ENCODE measurements around the gene MACROD2.

MACROD2 gene

DNA sequence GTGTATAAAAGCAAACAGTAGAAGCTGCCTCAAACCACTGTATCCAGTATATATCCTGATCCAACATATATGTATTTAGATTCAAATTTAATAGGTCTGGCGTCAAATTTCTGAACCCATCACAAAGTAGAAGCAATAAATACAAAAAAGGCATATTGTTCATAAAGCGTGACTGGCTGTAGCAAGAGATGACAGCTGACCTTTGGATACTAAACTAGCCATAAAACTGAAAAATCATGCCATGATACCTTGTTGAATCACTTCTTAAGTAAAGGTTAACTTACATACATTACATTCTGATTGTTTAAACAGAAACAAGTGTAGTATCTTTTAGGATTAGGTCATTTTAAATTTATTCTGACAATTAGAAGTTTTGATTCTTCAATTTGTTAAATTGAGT is 714.1 kb downstream of the MACROD2 start:
- no peak for DNase-seq (ENCODE audit: low spot score in 2 of 2)
- Histone ChIP-seq H3K4me1 (0 out of 2 replicates have a peak, but pooled peaks cover 2% of the 10 kb centered on the region), H3K36me3 (replicated peaks) (no peaks in the 10 kb centered on the region), H3K9me3 (no peaks in the 10 kb centered on the region), H3K27me3 (ENCODE audit: low read depth) (no peaks in the 10 kb centered on the region; the same call in 1 of the 2 replicates), H3K4me3 (no peak overlapping the region)
- in situ Hi-C loops (cut with MboI; ENCODE audit: low sequenced_read_pairs): no loop called here

DNA sequence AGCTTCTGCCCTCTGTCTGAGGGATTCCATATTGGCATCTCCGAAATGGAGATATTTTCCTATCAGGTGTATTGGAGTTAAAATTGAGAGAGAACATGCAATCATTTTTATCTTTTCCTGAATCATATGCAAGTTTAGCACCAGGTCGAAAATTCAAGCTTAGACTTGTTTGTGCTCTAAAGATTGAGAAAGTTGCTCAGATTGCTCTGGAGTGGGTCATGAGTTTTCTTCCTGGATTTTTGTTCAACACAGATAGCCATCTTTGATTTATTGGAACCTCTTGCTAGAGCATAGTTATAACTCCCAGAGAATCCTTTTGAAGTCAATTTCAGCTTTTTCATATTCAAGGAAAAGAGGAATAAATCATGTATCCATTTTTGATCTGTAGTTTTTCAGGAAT is 715.6 kb downstream of the MACROD2 start:
- in situ Hi-C loops (cut with MboI; ENCODE audit: low sequenced_read_pairs): no loop called here
- H3K27me3 ChIP-seq (ENCODE audit: low read depth): no peaks in the 10 kb centered on the region; the same call in 1 of the 2 replicates
- H3K9me3 ChIP-seq: no peaks in the 10 kb centered on the region
- 0 out of 2 replicates have a peak, but pooled peaks cover 2% of the 10 kb centered on the region for H3K4me1 ChIP-seq
- H3K36me3 ChIP-seq (replicated peaks): no peaks in the 10 kb centered on the region
- no peak for DNase-seq (ENCODE audit: low spot score in 2 of 2)
- H3K4me3 ChIP-seq: no peak overlapping the region

- in situ Hi-C loops (cut with MboI; ENCODE audit: low sequenced_read_pairs): no loop called here
- peak; percentile 12 for DNase-seq (ENCODE audit: low spot score in 2 of 2)
- Histone ChIP-seq H3K36me3 (replicated peaks) (no peaks in the 10 kb centered on the region), H3K9me3 (no peaks in the 10 kb centered on the region), H3K4me1 (0 out of 2 replicates have a peak, but pooled peaks cover 2% of the 10 kb centered on the region), H3K4me3 (no peak overlapping the region), H3K27me3 (ENCODE audit: low read depth) (no peaks in the 10 kb centered on the region; the same call in 1 of the 2 replicates)
Measured at GRCh38 chr20:14711652-14712051, 716.3 kb downstream of the MACROD2 start.

GRCh38 chr20:14712302-14712739 is 717.0 kb downstream of the MACROD2 start:
- H3K36me3 ChIP-seq (replicated peaks): no peaks in the 10 kb centered on the region
- H3K4me3 ChIP-seq: no peak overlapping the region
- 0 out of 2 replicates have a peak, but pooled peaks cover 2% of the 10 kb centered on the region for H3K4me1 ChIP-seq
- no peaks in the 10 kb centered on the region for H3K9me3 ChIP-seq
- no peaks in the 10 kb centered on the region; the same call in 1 of the 2 replicates for H3K27me3 ChIP-seq (ENCODE audit: low read depth)
- DNase-seq (ENCODE audit: low spot score in 2 of 2): no peak
- in situ Hi-C loops (cut with MboI; ENCODE audit: low sequenced_read_pairs): no loop called here

DNA sequence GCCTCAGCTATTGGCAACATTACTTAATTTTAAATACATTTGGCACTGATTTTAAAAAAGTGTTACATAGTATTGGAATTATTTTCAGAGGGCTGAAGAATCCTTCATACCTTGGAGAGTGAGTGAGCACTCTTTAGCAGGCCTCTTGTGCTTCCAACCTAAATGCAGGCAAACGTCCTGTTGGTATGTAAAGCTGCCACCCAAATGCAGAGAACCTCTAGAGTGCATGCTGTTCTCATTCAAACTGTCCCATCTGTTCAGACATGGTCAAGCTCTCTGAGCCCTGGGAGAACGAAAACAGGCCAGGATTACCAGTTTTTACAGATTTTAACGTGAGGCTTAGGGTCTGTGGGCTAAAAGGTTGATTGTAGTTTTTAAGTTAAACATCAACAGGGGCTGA is 720.1 kb downstream of the MACROD2 start:
- Histone ChIP-seq H3K9me3 (no peaks in the 10 kb centered on the region), H3K36me3 (replicated peaks) (no peaks in the 10 kb centered on the region), H3K27me3 (ENCODE audit: low read depth) (no peaks in the 10 kb centered on the region; the same call in 1 of the 2 replicates), H3K4me3 (no peak overlapping the region), H3K4me1 (0 out of 2 replicates have a peak, but pooled peaks cover 2% of the 10 kb centered on the region)
- in situ Hi-C loops (cut with MboI; ENCODE audit: low sequenced_read_pairs): no loop called here
- DNase-seq (ENCODE audit: low spot score in 2 of 2): no peak

DNA sequence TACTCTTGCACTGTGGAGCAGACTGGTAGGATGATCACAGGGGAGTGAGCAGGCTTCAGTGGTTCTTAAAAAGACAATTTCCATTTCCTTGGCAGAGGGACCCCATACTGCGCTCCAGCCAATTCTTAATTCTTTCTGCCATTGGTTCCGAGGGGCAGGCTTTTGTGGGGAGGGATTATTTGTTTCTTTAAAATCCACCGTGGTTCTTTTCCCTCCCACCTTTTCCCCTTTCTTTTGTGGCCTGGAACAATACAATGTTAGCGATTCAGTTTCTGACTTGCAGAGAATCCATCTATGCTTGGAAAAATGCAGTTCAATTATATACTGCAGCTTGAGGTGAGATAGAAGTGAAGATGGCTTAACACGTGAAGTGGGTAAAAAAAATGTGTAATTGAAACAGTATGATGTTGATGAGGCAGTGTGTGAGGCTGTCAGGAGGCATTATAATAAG is 721.1 kb downstream of the MACROD2 start:
- in situ Hi-C loops (cut with MboI; ENCODE audit: low sequenced_read_pairs): no loop called here
- H3K36me3 ChIP-seq (replicated peaks): no peaks in the 10 kb centered on the region
- H3K9me3 ChIP-seq: no peaks in the 10 kb centered on the region
- DNase-seq (ENCODE audit: low spot score in 2 of 2): no peak
- H3K27me3 ChIP-seq (ENCODE audit: low read depth): no peaks in the 10 kb centered on the region
- 0 out of 2 replicates have a peak, but pooled peaks cover 2% of the 10 kb centered on the region for H3K4me1 ChIP-seq
- H3K4me3 ChIP-seq: no peak overlapping the region

DNA sequence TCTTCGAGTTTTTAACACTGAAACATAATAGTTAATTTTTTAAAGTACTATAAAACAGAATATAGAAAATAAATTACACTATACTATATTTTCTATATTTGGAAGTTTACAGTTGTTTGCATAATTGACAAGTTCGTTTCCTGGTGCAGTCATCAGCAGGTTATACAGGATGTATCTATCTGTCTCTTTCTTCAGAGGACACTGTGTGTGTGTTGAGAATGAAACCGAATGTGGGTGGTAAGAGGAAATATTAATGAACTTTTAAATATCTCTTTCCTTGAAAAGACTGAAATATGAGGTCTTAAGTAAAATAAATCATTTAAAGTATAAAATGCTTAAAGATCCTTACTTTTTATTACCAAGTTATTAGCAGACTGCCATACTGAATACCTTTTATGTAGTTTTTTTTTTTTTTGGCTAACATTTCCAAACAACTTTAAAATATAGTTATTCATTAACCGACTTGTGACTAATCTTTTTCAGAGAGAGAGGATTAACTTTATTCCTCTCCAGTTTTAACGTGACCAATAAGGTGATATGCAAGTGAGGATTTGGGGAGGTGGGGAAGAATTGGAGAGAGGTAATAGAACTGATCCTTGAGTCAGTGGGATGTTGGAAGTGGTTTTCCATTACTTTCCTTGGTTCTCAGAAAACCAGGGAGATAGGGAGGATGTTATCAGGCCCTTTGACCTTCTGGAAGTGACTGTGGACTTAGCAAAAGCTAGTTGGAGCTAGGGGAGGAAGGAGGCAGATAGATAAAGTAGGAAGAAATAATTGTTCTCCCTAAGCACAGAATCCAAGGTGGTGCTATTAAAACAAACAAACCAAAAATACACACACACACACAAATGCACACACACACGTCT is 722.1 kb downstream of the MACROD2 start:
- H3K36me3 ChIP-seq (replicated peaks): no peaks in the 10 kb centered on the region
- no peaks in the 10 kb centered on the region for H3K9me3 ChIP-seq
- DNase-seq (ENCODE audit: low spot score in 2 of 2): no peak
- H3K4me3 ChIP-seq: no peak overlapping the region
- H3K27me3 ChIP-seq (ENCODE audit: low read depth): no peaks in the 10 kb centered on the region
- in situ Hi-C loops (cut with MboI; ENCODE audit: low sequenced_read_pairs): no loop called here
- H3K4me1 ChIP-seq: 0 out of 2 replicates have a peak, but pooled peaks cover 2% of the 10 kb centered on the region

DNA sequence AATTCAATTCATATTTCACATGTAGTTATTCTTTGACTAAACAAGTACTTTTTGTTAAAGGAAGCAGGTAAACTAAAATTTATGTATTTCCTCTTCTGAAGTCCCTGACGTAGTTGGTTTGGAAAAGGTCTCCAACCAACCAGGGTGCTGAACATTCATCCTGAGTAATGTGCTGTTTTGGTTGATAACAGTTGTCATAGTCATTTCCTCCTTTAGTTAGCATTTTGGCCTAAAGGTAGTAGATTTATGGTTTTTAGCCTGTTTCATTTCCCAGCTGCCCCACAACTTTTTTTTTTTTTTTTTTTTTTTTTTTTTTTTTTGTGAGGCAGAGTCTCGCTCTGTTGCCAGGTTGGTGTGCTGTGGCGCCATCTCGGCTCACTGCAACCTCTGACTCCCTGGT is 724.9 kb downstream of the MACROD2 start:
- in situ Hi-C loops (cut with MboI; ENCODE audit: low sequenced_read_pairs): no loop called here
- Histone ChIP-seq H3K9me3 (no peaks in the 10 kb centered on the region), H3K27me3 (ENCODE audit: low read depth) (no peaks in the 10 kb centered on the region), H3K36me3 (replicated peaks) (no peaks in the 10 kb centered on the region), H3K4me3 (no peak overlapping the region), H3K4me1 (no peaks in the 10 kb centered on the region)
- DNase-seq (ENCODE audit: low spot score in 2 of 2): no peak

DNA sequence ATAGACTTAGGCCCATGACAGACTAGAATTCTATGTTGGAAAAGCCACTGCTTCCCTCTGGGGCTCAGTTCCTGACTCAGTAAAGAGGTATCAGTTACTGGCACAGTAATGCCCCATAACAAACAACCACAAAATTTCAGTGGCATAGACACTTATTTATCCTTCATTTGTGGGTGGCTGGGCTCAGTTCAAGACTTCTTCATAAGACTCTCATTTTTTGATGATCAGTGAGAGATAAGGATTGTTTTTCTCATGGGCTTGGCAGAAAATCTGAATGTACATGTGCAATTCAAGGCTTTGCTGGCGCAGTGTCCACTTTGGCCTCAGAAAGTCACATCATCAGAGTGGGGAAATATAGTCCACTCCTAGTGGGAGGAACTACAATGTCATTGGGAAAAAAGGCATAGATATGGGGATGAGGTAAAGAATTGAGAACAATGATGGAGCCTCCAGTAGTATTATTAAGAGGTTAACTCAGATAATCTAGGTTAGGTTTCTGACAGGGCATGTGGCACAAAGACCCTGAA is 726.7 kb downstream of the MACROD2 start:
- H3K4me3 ChIP-seq: no peak overlapping the region
- H3K9me3 ChIP-seq: no peaks in the 10 kb centered on the region
- no peaks in the 10 kb centered on the region for H3K27me3 ChIP-seq (ENCODE audit: low read depth)
- H3K4me1 ChIP-seq: no peaks in the 10 kb centered on the region
- DNase-seq (ENCODE audit: low spot score in 2 of 2): no peak
- no peaks in the 10 kb centered on the region for H3K36me3 ChIP-seq (replicated peaks)
- in situ Hi-C loops (cut with MboI; ENCODE audit: low sequenced_read_pairs): no loop called here

- Histone ChIP-seq H3K36me3 (replicated peaks) (no peaks in the 10 kb centered on the region), H3K27me3 (ENCODE audit: low read depth) (no peaks in the 10 kb centered on the region), H3K9me3 (no peaks in the 10 kb centered on the region), H3K4me1 (no peaks in the 10 kb centered on the region), H3K4me3 (no peak overlapping the region)
- in situ Hi-C loops (cut with MboI; ENCODE audit: low sequenced_read_pairs): no loop called here
- no peak for DNase-seq (ENCODE audit: low spot score in 2 of 2)
Measured at GRCh38 chr20:14723614-14724013, 728.3 kb downstream of the MACROD2 start.

- in situ Hi-C loops (cut with MboI; ENCODE audit: low sequenced_read_pairs): no loop called here
- H3K4me3 ChIP-seq: no peak overlapping the region
- H3K9me3 ChIP-seq: no peaks in the 10 kb centered on the region
- H3K36me3 ChIP-seq (replicated peaks): no peaks in the 10 kb centered on the region
- H3K27me3 ChIP-seq (ENCODE audit: low read depth): no peaks in the 10 kb centered on the region
- H3K4me1 ChIP-seq: no peaks in the 10 kb centered on the region
- no peak for DNase-seq (ENCODE audit: low spot score in 2 of 2)
Measured at GRCh38 chr20:14724036-14724435, 728.7 kb downstream of the MACROD2 start.

- in situ Hi-C loops (cut with MboI; ENCODE audit: low sequenced_read_pairs): no loop called here
- no peaks in the 10 kb centered on the region for H3K27me3 ChIP-seq (ENCODE audit: low read depth)
- no peaks in the 10 kb centered on the region for H3K9me3 ChIP-seq
- DNase-seq (ENCODE audit: low spot score in 2 of 2): no peak
- no peak overlapping the region for H3K4me3 ChIP-seq
- no peaks in the 10 kb centered on the region for H3K36me3 ChIP-seq (replicated peaks)
- no peaks in the 10 kb centered on the region for H3K4me1 ChIP-seq
Measured at GRCh38 chr20:14724468-14724867, 729.2 kb downstream of the MACROD2 start.

DNA sequence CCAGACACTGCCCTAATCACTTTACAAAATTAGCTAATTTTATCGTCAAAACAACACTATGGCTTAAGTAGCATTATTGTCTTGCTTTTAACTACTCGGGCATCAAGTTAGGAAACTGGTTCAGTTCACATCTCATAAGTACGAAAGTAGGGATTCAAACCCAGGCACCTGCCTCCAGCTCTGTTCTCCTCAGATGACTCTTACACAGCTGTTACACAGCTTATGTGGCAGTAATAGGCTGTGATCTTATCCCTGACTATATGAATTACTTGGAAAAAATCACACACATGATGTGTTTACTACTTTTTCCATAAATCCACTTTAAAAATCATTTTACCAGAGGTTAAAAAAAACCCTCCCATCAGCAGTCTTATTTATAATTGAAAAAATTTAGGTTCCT is 731.3 kb downstream of the MACROD2 start:
- Histone ChIP-seq H3K4me3 (no peak overlapping the region), H3K9me3 (no peaks in the 10 kb centered on the region), H3K27me3 (ENCODE audit: low read depth) (no peaks in the 10 kb centered on the region), H3K4me1 (no peaks in the 10 kb centered on the region), H3K36me3 (replicated peaks) (no peaks in the 10 kb centered on the region)
- in situ Hi-C loops (cut with MboI; ENCODE audit: low sequenced_read_pairs): no loop called here
- DNase-seq (ENCODE audit: low spot score in 2 of 2): no peak

DNA sequence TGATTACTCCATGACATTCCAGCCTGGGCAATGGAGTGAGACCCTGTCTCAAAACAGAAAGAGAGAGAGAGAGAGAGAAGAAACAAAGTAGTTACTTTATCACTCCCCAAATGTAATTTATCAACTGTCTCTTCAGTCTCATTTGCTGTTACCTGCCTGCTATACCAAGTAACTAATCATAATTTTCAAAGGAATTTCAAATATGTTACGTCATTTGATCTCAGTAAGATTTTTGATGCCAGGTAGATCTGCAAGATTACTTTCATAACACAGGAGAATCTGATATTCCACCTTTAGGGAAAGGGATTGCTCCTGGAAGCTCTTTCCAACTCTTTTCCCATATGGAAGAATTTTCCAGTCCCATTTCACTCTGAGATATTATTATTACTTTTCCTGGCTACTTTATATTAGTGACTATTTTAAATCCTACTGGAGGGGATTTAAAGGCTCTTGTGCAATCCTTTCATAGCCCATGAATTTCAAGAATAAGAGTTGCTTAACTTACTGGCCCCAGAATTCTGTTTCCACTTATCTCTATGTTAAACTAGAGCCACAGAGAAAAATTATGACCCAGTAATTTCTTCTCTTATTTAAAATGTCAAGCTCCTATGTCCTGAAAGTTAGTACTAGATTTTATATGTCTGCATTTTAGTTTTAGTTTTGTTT is 732.3 kb downstream of the MACROD2 start:
- Histone ChIP-seq H3K36me3 (replicated peaks) (no peaks in the 10 kb centered on the region), H3K4me3 (no peak overlapping the region), H3K27me3 (ENCODE audit: low read depth) (no peaks in the 10 kb centered on the region), H3K9me3 (no peaks in the 10 kb centered on the region), H3K4me1 (no peaks in the 10 kb centered on the region)
- in situ Hi-C loops (cut with MboI; ENCODE audit: low sequenced_read_pairs): no loop called here
- no peak for DNase-seq (ENCODE audit: low spot score in 2 of 2)

All from HAP-1 (cell line).